K562 (cell line): ENCODE results near the gene RASGRP1. TPM values are rescaled to one million over a fixed set of nuclear protein-coding genes. Genes with fewer than 3 reads are reported as not detected.
A peak's percentile ranks its signal among the peaks of the same experiment; 100 is the strongest.

Source experiments
- BHLHE40 ChIP-seq: IDR thresholded peaks from 2 replicates; pipeline ENCODE4 v1.6.1; 2011; ENCODE audit warnings: low read length, improper control_type of control experiment
- BRD4 ChIP-seq: fragments of 200-600 bp; sonication (generic); IDR thresholded peaks from 2 replicates; pipeline ENCODE4 v1.6.1; 2017; ENCODE audit warnings: inconsistent platforms
- DDX20 ChIP-seq: fragments of 450-650 bp; IDR thresholded peaks from 2 replicates; pipeline ENCODE4 v1.6.1; 2016; ENCODE audit warnings: missing genetic modification characterization, low read depth, mild to moderate bottlenecking, missing compliant biosample characterization, moderate library complexity
- EP300 ChIP-seq: IDR thresholded peaks from 2 replicates; pipeline ENCODE4 v1.6.1; 2012; ENCODE audit warnings: low read length, improper control_type of control experiment
- GATA2 ChIP-seq: sonication (generic); formaldehyde crosslinking; IDR thresholded peaks from 2 replicates; pipeline ENCODE4 v1.4.0; 2020; ENCODE audit warnings: mild to moderate bottlenecking, missing genetic modification reagents
- GTF2E2 ChIP-seq: fragments of 200-800 bp; sonication (Bioruptor generic); IDR thresholded peaks from 2 replicates; pipeline ENCODE4 v1.6.1; 2016; ENCODE audit warnings: missing genetic modification characterization, missing compliant biosample characterization
- HLTF ChIP-seq: fragments of 450-650 bp; IDR thresholded peaks from 2 replicates; pipeline ENCODE4 v1.6.1; 2016
- MAFK ChIP-seq: IDR thresholded peaks from 2 replicates; pipeline ENCODE4 v1.6.1; 2011; ENCODE audit warnings: low read length, improper control_type of control experiment
- MTF1 ChIP-seq: fragments of 250-450 bp; sonication (Bioruptor Pico); IDR thresholded peaks from 2 replicates; pipeline ENCODE4 v1.9.0; 2021; ENCODE audit warnings: moderate library complexity, mild to moderate bottlenecking, inconsistent platforms, borderline replicate concordance
- PCBP1 ChIP-seq: fragments of 200-400 bp; formaldehyde crosslinking; IDR thresholded peaks from 2 replicates; pipeline ENCODE4 v1.6.1; 2018; ENCODE audit warnings: mild to moderate bottlenecking, low read depth, low read length; ENCODE audit not compliant: poor library complexity, severe bottlenecking
- SIN3A ChIP-seq, 2 experiments: fragments of 150-350 bp in 1 of 2; IDR thresholded peaks; 2 replicates each; pipeline ENCODE4 v1.6.1; 2011 to 2016; ENCODE audit warnings: borderline replicate concordance in 2 of 2, low read depth in 2 of 2, low read length in 2 of 2, mild to moderate bottlenecking in 2 of 2, moderate library complexity in 2 of 2; ENCODE audit not compliant: control insufficient read depth in 1 of 2
- SNIP1 ChIP-seq: fragments of 450-650 bp; IDR thresholded peaks from 2 replicates; pipeline ENCODE4 v1.7.1; 2017; ENCODE audit warnings: low read depth, mild to moderate bottlenecking
- TEAD2 ChIP-seq: fragments of 450-650 bp; IDR thresholded peaks from 2 replicates; pipeline ENCODE4 v1.6.1; 2016; ENCODE audit warnings: missing genetic modification characterization, control low read depth, missing compliant biosample characterization
- TEAD4 ChIP-seq, 2 experiments: sonication (generic) in 1 of 2; formaldehyde crosslinking in 1 of 2; IDR thresholded peaks; 2 replicates each; pipeline versions ENCODE4 v1.6.1 to v1.8.0; 2012 to 2022; ENCODE audit warnings: borderline replicate concordance in 1 of 2, inconsistent platforms in 1 of 2, low read length in 1 of 2, mild to moderate bottlenecking in 1 of 2, missing genetic modification reagents in 1 of 2
- TRIM24 ChIP-seq, 2 experiments: fragments of 450-650 bp; IDR thresholded peaks; 2 replicates each; pipeline ENCODE4 v1.6.1; 2016
- ZNF124 ChIP-seq: sonication (generic); formaldehyde crosslinking; IDR thresholded peaks from 2 replicates; pipeline ENCODE4 v1.8.1; 2022; ENCODE audit warnings: missing genetic modification reagents
- polyA plus RNA-seq, 8 experiments: library from polyadenylated mRNA; depleted of rRNA in 4 of 8; stranded (reverse) in 5 of 8; unstranded in 3 of 8; fragments of >200 nt; fragmentation: Nextera tagmentation in 2 of 8; fragmentation: Illumina TruSeq in 1 of 8; extraction: Ambion mirVana in 2 of 8; extraction: Trizol in 1 of 8; gene quantifications; 2 replicates each; pipeline versions ENCODE4 v1.2.1 to v1.2.3, GENCODE V29; 2011 to 2014; ENCODE audit warnings: inconsistent platforms in 1 of 8, missing spikeins in 1 of 8
- total RNA-seq, 7 experiments: library from RNA; depleted of rRNA in 6 of 7; stranded (reverse); fragments of >200 nt in 6 of 7; fragmentation: Illumina TruSeq in 2 of 7; extraction: Trizol in 2 of 7; gene quantifications; 2 replicates each; pipeline versions ENCODE4 v1.2.1 to v1.2.3, GENCODE V29; 2011 to 2021; ENCODE audit warnings: low replicate concordance in 1 of 7
- TF ChIP-seq, protein P1 (sequence below), 2 experiments: IDR thresholded peaks in 1 of 2; conservative IDR thresholded peaks in 1 of 2; 2 replicates each; pipeline ENCODE4 v1.6.1; 2016; ENCODE audit warnings: low read depth in 2 of 2, mild to moderate bottlenecking in 1 of 2, missing compliant biosample characterization in 1 of 2, missing genetic modification characterization in 1 of 2, moderate library complexity in 1 of 2
- TF ChIP-seq, protein P2 (sequence below): sonication (generic); formaldehyde crosslinking; IDR thresholded peaks from 2 replicates; pipeline ENCODE4 v1.8.0; 2022; ENCODE audit warnings: mild to moderate bottlenecking, missing genetic modification reagents
- TF ChIP-seq, protein P3 (sequence below): fragments of 450-650 bp; IDR thresholded peaks from 2 replicates; pipeline ENCODE4 v1.6.1; 2016
- TF ChIP-seq, protein P4 (sequence below): fragments of 200-400 bp; formaldehyde crosslinking; IDR thresholded peaks from 2 replicates; pipeline ENCODE4 v1.6.1; 2017; ENCODE audit warnings: mild to moderate bottlenecking, low read depth, low read length, moderate library complexity

The RASGRP1 gene
- total and polyA plus RNA-seq, 9 of the 15 experiments (the other 6 are each of a cell fraction or from before 2014, with no cell fraction given): 0.14 to 0.72 (median 0.31) TPM

DNA sequence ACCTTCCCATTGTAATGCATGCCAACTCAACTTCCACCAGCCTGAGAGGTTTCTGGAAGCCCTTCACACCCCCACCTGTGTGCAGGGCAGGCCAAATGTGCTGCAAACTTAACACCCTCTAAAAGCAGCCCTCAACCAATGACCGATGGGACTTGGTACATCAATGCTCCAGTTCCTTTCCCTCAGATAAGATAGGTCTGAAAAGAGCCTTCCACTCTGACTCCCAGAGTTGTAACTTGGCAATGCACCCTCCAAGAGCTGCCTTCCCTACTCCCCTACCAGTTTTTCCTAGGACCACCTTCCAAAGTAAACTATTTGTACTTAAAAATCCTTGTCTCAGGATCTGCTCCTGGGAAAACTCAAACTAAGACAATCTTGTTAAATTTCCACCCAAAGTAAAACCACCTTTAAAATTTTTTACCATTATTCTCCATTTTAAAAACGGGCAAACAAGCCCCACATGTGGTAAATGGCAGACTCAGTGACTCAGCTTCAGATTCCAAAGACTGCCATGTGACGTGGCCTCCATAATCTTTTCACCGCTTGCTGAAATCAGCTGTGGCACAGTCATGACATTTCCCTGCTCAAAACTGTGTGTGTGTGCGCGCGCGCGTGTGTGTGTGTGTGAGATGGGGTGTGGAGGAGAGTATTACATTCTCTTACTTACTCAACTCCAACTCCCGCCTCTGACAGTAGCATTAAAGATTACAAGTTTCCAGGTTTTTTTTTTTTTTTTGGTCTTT lies 17.2 kb downstream of the RASGRP1 start (continued):
- TF ChIP-seq, protein P1, sequence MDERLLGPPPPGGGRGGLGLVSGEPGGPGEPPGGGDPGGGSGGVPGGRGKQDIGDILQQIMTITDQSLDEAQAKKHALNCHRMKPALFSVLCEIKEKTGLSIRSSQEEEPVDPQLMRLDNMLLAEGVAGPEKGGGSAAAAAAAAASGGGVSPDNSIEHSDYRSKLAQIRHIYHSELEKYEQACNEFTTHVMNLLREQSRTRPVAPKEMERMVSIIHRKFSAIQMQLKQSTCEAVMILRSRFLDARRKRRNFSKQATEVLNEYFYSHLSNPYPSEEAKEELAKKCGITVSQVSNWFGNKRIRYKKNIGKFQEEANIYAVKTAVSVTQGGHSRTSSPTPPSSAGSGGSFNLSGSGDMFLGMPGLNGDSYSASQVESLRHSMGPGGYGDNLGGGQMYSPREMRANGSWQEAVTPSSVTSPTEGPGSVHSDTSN (CRISPR knock-in tag; IDR thresholded peaks at IDR 0.05; ENCODE audit: low read depth): no peak
- TF ChIP-seq, protein P1 (tag; conservative IDR thresholded peaks at IDR 0.05; ENCODE audit: low read depth): peak; percentile 62
- TF ChIP-seq BRD4 (no peak), SIN3A (IDR thresholded peaks at IDR 0.05; ENCODE audit: borderline replicate concordance in 2 of 2, control insufficient read depth in 1 of 2, low read depth in 2 of 2, low read length in 2 of 2) (no peak), GATA2 (no peak), GTF2E2 (tag) (no peak), TRIM24 (IDR thresholded peaks at IDR 0.05) (peak in 1 of 2 experiments; percentile 52; a peak in 1 of 4 replicates), TEAD2 (tag) (peak; percentile 14; the same call in 1 of the 2 replicates), ZNF124 (CRISPR knock-in tag) (no peak), HLTF (no peak), SNIP1 (no peak), MTF1 (CRISPR knock-in tag) (no peak), DDX20 (tag) (no peak), BHLHE40 (peak; percentile 48; the same call in 1 of the 2 replicates), MAFK (peak; percentile 36; the same call in 1 of the 2 replicates), EP300 (peak; percentile 18; the same call in 1 of the 2 replicates), PCBP1 (no peak), TEAD4 (IDR thresholded peaks at IDR 0.05; ENCODE audit: low read length) (peak; percentile 33; the same call in 1 of the 2 replicates), TEAD4 (CRISPR knock-in tag; IDR thresholded peaks at IDR 0.05; ENCODE audit: borderline replicate concordance) (no peak)
- TF ChIP-seq, protein P2, sequence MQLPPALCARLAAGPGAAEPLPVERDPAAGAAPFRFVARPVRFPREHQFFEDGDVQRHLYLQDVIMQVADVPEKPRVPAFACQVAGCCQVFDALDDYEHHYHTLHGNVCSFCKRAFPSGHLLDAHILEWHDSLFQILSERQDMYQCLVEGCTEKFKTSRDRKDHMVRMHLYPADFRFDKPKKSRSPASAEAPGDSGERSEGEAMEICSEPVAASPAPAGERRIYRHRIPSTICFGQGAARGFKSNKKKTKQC (CRISPR knock-in tag): no peak
- TF ChIP-seq, protein P3, sequence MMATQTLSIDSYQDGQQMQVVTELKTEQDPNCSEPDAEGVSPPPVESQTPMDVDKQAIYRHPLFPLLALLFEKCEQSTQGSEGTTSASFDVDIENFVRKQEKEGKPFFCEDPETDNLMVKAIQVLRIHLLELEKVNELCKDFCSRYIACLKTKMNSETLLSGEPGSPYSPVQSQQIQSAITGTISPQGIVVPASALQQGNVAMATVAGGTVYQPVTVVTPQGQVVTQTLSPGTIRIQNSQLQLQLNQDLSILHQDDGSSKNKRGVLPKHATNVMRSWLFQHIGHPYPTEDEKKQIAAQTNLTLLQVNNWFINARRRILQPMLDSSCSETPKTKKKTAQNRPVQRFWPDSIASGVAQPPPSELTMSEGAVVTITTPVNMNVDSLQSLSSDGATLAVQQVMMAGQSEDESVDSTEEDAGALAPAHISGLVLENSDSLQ: peak; percentile 18; the same call in 1 of the 2 replicates
- TF ChIP-seq, protein P4, sequence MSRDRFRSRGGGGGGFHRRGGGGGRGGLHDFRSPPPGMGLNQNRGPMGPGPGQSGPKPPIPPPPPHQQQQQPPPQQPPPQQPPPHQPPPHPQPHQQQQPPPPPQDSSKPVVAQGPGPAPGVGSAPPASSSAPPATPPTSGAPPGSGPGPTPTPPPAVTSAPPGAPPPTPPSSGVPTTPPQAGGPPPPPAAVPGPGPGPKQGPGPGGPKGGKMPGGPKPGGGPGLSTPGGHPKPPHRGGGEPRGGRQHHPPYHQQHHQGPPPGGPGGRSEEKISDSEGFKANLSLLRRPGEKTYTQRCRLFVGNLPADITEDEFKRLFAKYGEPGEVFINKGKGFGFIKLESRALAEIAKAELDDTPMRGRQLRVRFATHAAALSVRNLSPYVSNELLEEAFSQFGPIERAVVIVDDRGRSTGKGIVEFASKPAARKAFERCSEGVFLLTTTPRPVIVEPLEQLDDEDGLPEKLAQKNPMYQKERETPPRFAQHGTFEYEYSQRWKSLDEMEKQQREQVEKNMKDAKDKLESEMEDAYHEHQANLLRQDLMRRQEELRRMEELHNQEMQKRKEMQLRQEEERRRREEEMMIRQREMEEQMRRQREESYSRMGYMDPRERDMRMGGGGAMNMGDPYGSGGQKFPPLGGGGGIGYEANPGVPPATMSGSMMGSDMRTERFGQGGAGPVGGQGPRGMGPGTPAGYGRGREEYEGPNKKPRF: no peak
